OCI-LY3 (cell line): ENCODE measurements around the gene CEACAM1.
A peak's percentile ranks its signal among the peaks of the same experiment; 100 is the strongest.

ENCODE experiments used
- H2AFZ ChIP-seq: fragments of 200-600, 300-600 bp; shearing (Covaris generic); 2 replicates; pipeline ENCODE4 v1.6.0; 2014; ENCODE audit warnings: antibody characterized with exemption, low read depth, low read length
- H3K27ac ChIP-seq: fragments of 200-600, 300-600 bp; sonication (generic); 2 replicates; pipeline ENCODE4 v1.5.1; 2014; ENCODE audit warnings: mild to moderate bottlenecking, low read length, moderate library complexity, mixed read lengths
- H3K27me3 ChIP-seq: fragments of 200-600, 300-600 bp; sonication (generic); 2 replicates; pipeline ENCODE4 v1.6.1; 2014; ENCODE audit warnings: low read depth, low read length, mixed read lengths
- H3K36me3 ChIP-seq: fragments of 200-600, 300-600 bp; sonication (generic); replicated peaks from 2 replicates; pipeline ENCODE3; 2014; ENCODE audit warnings: low read depth, low read length, mixed read lengths
- H3K4me1 ChIP-seq: fragments of 300-600, 200-600 bp; sonication (generic); 2 replicates; pipeline ENCODE4 v1.6.1; 2014; ENCODE audit warnings: low read length, mixed read lengths
- H3K4me2 ChIP-seq: fragments of 200-600, 300-600 bp; sonication (generic); 2 replicates; pipeline ENCODE4 v1.6.1; 2014; ENCODE audit warnings: low read length, mixed read lengths
- H3K4me3 ChIP-seq: fragments of 300-600, 200-600 bp; sonication (generic); 2 replicates; pipeline ENCODE4 v1.5.1; 2014; ENCODE audit warnings: antibody characterized with exemption, mild to moderate bottlenecking, low read length, moderate library complexity
- H3K79me2 ChIP-seq: fragments of 300-600, 200-600 bp; shearing (Covaris generic); 2 replicates; pipeline ENCODE4 v1.6.1; 2014; ENCODE audit warnings: mild to moderate bottlenecking, low read length, mixed read lengths
- H3K9ac ChIP-seq: fragments of 300-600, 200-600 bp; shearing (Covaris generic); 2 replicates; pipeline ENCODE4 v1.6.0; 2014; ENCODE audit warnings: mild to moderate bottlenecking, low read length, moderate library complexity
- H3K9me3 ChIP-seq: fragments of 200-600, 300-600 bp; shearing (Covaris generic); 2 replicates; pipeline ENCODE4 v1.6.1; 2014; ENCODE audit warnings: low read length, mixed read lengths; ENCODE audit not compliant: insufficient read depth
- H4K20me1 ChIP-seq: fragments of 200-600, 300-600 bp; sonication (generic); 2 replicates; pipeline ENCODE4 v1.6.1; 2016; ENCODE audit warnings: low read length, mixed read lengths; ENCODE audit not compliant: insufficient read depth
- CTCF ChIP-seq: fragments of 200-600, 300-600 bp; sonication (generic); IDR thresholded peaks from 2 replicates; pipeline ENCODE4 v1.5.1; 2014; ENCODE audit warnings: antibody characterized with exemption, low read length, low read depth
- EZH2phosphoT487 ChIP-seq: fragments of 200-600 bp; shearing (Covaris generic); IDR thresholded peaks from 2 replicates; pipeline ENCODE4 v1.6.1; 2018; ENCODE audit warnings: antibody characterized with exemption, mixed run types, low read depth

CEACAM1 gene

DNA sequence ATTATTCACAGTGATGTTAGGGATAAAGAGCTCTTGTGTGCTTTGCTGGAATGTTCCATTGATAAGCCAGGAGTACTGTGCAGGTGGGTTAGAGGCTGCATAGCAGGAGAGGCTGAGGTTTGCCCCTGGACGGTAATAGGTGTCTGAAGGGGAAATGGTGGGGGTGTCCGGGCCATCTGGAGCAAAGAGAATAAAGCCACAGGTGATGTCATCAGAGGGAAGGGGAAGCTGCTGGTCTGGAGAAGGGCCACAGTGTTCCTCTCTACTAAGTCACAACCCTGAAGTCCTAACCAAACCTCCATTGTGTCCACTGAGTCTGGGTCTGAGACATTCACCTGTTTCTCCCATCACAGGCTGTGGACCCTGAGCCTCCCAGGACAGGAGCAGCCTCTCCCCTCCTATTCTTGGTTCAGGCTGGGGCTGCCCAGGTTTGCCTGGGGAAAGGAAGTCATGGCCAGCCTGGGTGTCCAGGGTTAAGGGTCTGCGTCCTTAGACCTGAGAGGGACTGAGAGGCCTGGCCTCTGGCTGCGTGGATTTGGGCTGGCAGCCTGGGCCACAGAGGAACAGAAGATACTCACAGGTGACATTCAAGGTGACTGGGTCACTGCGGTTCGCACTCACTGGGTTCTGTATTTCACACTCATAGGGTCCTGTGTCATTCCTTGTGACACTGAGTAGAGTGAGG, 6.8 kb downstream of the CEACAM1 start:
- H3K4me3 ChIP-seq = no peak overlapping the region; the same call in 1 of the 2 replicates
- H3K27ac ChIP-seq = no peak overlapping the region
- H3K9me3 ChIP-seq = no peaks in the 10 kb centered on the region
- peaks cover 28% of the 10 kb centered on the region for H3K4me1 ChIP-seq
- no peaks in the 10 kb centered on the region for H3K79me2 ChIP-seq
- TF ChIP-seq EZH2phosphoT487 = no peak
- TF ChIP-seq CTCF = no peak
- peak overlapping the region; percentile 44 for H3K4me2 ChIP-seq
- H3K27me3 ChIP-seq = peaks cover 9% of the 10 kb centered on the region
- no peaks in the 10 kb centered on the region for H3K36me3 ChIP-seq
- H3K9ac ChIP-seq = no peak overlapping the region
- H2AFZ ChIP-seq = no peak overlapping the region
- no peaks in the 10 kb centered on the region for H4K20me1 ChIP-seq

DNA sequence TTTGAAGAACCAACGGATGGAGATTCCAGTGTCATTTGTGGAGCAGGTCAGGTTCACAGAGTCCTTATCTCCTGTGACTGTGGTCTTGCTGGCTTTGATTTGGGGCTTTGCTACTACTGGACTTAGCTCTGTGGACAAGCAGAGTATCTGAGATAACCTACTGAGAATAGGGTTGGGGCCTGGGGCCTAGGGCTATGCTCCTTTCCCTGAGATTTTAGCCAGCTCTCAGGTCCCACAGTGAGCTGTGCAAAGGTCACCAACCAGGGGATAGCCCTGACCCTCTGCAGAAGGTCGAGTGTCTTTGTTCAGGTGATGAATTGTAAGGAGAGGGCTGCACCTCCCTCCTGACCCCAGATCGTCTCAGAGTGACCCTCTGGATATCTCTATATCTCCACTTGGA, 9.2 kb downstream of the CEACAM1 start:
- peaks cover 42% of the 10 kb centered on the region for H3K4me1 ChIP-seq
- no peak overlapping the region for H3K27ac ChIP-seq

DNA sequence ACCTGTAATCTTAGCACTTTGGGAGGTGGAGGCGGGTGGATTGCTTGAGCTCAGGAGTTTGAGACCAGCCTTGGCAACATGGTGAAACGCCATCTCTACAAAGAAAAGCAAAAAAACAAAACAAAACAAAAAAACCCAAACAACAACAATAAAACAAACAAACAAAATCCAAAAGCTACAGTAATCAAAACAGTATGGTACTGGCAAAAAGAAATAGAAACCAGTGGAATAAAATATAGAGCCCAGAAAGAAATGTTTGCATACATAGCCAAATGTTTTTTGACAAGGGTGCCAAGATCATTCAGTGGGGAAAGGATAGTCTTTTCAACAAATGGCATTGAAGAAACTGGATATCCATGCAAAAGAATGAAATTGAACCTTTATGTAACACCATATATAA, 11.5 kb downstream of the CEACAM1 start:
- H3K4me2 ChIP-seq = no peak overlapping the region
- H4K20me1 ChIP-seq = no peaks in the 10 kb centered on the region
- no peak overlapping the region for H3K9ac ChIP-seq
- H3K4me3 ChIP-seq = no peak overlapping the region
- H3K36me3 ChIP-seq = no peaks in the 10 kb centered on the region
- no peak overlapping the region for H2AFZ ChIP-seq
- H3K27me3 ChIP-seq = peaks cover 27% of the 10 kb centered on the region
- H3K79me2 ChIP-seq = no peaks in the 10 kb centered on the region
- no peak overlapping the region for H3K27ac ChIP-seq
- TF ChIP-seq EZH2phosphoT487 (no peak), CTCF (no peak)
- H3K4me1 ChIP-seq = peaks cover 48% of the 10 kb centered on the region
- no peaks in the 10 kb centered on the region for H3K9me3 ChIP-seq

More for the DNA sequence above, 9.2 kb downstream of the CEACAM1 start:
- Histone ChIP-seq H3K27me3 (peaks cover 27% of the 10 kb centered on the region), H2AFZ (no peak overlapping the region), H3K4me2 (no peak overlapping the region), H3K9ac (no peak overlapping the region), H3K4me3 (no peak overlapping the region), H4K20me1 (no peaks in the 10 kb centered on the region), H3K36me3 (no peaks in the 10 kb centered on the region), H3K9me3 (no peaks in the 10 kb centered on the region), H3K79me2 (no peaks in the 10 kb centered on the region)
- TF ChIP-seq EZH2phosphoT487 = no peak
- TF ChIP-seq CTCF = no peak

GRCh38 chr19:42515241-42515832, 12.9 kb downstream of the CEACAM1 start:
- H3K9ac ChIP-seq = no peak overlapping the region
- H3K4me1 ChIP-seq = peaks cover 37% of the 10 kb centered on the region
- H2AFZ ChIP-seq = no peak overlapping the region
- H3K27me3 ChIP-seq = peaks cover 27% of the 10 kb centered on the region
- TF ChIP-seq CTCF (no peak), EZH2phosphoT487 (no peak)
- no peaks in the 10 kb centered on the region for H3K9me3 ChIP-seq
- peak overlapping the region; percentile 15; the same call in 1 of the 2 replicates for H3K4me3 ChIP-seq
- no peak overlapping the region for H3K27ac ChIP-seq
- no peaks in the 10 kb centered on the region for H4K20me1 ChIP-seq
- H3K79me2 ChIP-seq = no peaks in the 10 kb centered on the region
- no peaks in the 10 kb centered on the region for H3K36me3 ChIP-seq
- H3K4me2 ChIP-seq = peak overlapping the region; percentile 55
